DMS53 (cell line): ENCODE results near the gene THAP11.
A peak's percentile ranks its signal among the peaks of the same experiment; 100 is the strongest.

Experiments
- DNase-seq: peaks from one replicate; lab custom pipeline; 2025; lab: John Stamatoyannopoulos, UW

The THAP11 gene

GRCh38 chr16:67883872-67884261, 41.7 kb downstream of the THAP11 start:
- DNase-seq = peak; percentile 72

GRCh38 chr16:67884684-67885083, 42.6 kb downstream of the THAP11 start, which contains the start of gene NRN1L:
Gene NRN1L (plus strand): TSS chr16:67884885. CDS start chr16:67884904, 19 bp downstream.
- DNase-seq = no peak

- no peak for DNase-seq
Measured at GRCh38 chr16:67885545-67885944, 43.4 kb downstream of the THAP11 start.

- DNase-seq = no peak
Measured at GRCh38 chr16:67885976-67886375, 43.9 kb downstream of the THAP11 start.

- DNase-seq = no peak
Measured at GRCh38 chr16:67886387-67886786, 44.3 kb downstream of the THAP11 start.

- DNase-seq = no peak
Measured at GRCh38 chr16:67888331-67888730, 46.2 kb downstream of the THAP11 start.

- no peak for DNase-seq
Measured at GRCh38 chr16:67892375-67892774, 50.3 kb downstream of the THAP11 start.

GRCh38 chr16:67892899-67893742, 51.0 kb downstream of the THAP11 start, which contains the start of gene PSKH1:
Gene PSKH1 (plus strand): TSS chr16:67893254. CDS start chr16:67908750, 15,496 bp downstream.
- DNase-seq = peak; percentile 95
